Astrocyte (in vitro differentiated cells and primary cell): Measurements from ENCODE around the gene SAMD4B. TPM values are rescaled to one million over a fixed set of nuclear protein-coding genes. Genes with fewer than 3 reads are reported as not detected.

Experiments used
- DNase-seq: peaks from one replicate; pipeline ENCODE4 v3.0.0-alpha.2; 2010; ENCODE audit warnings: low read depth
- FAIRE-seq: peaks from 2 replicates; lab custom pipeline; 2011; peaks lifted over from hg19 to GRCh38; lab: Jason Lieb, UNC
- H2AFZ ChIP-seq: 2 replicates; pipeline ENCODE4 v1.6.0; 2012; ENCODE audit warnings: low read depth, low read length, inconsistent platforms
- H3K27ac ChIP-seq: 2 replicates; pipeline ENCODE4 v1.5.1; 2011; ENCODE audit warnings: low read depth, low read length, inconsistent platforms
- H3K27me3 ChIP-seq: 2 replicates; pipeline ENCODE4 v1.6.0; 2011; ENCODE audit warnings: low read length, inconsistent platforms; ENCODE audit not compliant: insufficient read depth
- H3K36me3 ChIP-seq: 2 replicates; pipeline ENCODE4 v1.5.1; 2011; ENCODE audit warnings: low read length, inconsistent platforms; ENCODE audit not compliant: insufficient read depth
- H3K4me1 ChIP-seq: 2 replicates; pipeline ENCODE4 v1.5.1; 2011; ENCODE audit warnings: low read length, inconsistent platforms; ENCODE audit not compliant: insufficient read depth
- H3K4me2 ChIP-seq: 2 replicates; pipeline ENCODE4 v1.6.0; 2012; ENCODE audit warnings: low read length, inconsistent platforms
- H3K4me3 ChIP-seq: 2 replicates; pipeline ENCODE4 v1.5.1; 2011; ENCODE audit warnings: low read depth, mild to moderate bottlenecking, low read length, inconsistent platforms; ENCODE audit not compliant: insufficient read depth
- H3K79me2 ChIP-seq: 2 replicates; pipeline ENCODE4 v1.6.0; 2012; ENCODE audit warnings: mild to moderate bottlenecking, low read length, inconsistent platforms; ENCODE audit not compliant: insufficient read depth
- H3K9ac ChIP-seq: 2 replicates; pipeline ENCODE4 v1.6.0; 2012; ENCODE audit warnings: mild to moderate bottlenecking, low read length, inconsistent platforms
- H3K9me3 ChIP-seq: 2 replicates; pipeline ENCODE4 v1.5.1; 2012; ENCODE audit warnings: low read depth, mild to moderate bottlenecking, low read length, inconsistent platforms; ENCODE audit not compliant: insufficient read depth
- H4K20me1 ChIP-seq: 2 replicates; pipeline ENCODE4 v1.6.0; 2012; ENCODE audit warnings: low read length, inconsistent platforms; ENCODE audit not compliant: insufficient read depth
- H3K27ac Mint-ChIP-seq: one replicate; pipeline ENCODE4 v1.8.0; 2021; ENCODE audit warnings: mild to moderate bottlenecking, mixed read lengths; ENCODE audit not compliant: unreplicated experiment
- H3K27me3 Mint-ChIP-seq: one replicate; pipeline ENCODE4 v1.8.0; 2021; ENCODE audit warnings: low read depth, mixed read lengths; ENCODE audit not compliant: unreplicated experiment
- H3K36me3 Mint-ChIP-seq: one replicate; pipeline ENCODE4 v1.8.0; 2021; ENCODE audit warnings: low read depth, mixed read lengths; ENCODE audit not compliant: unreplicated experiment
- H3K4me1 Mint-ChIP-seq: one replicate; pipeline ENCODE4 v1.8.0; 2021; ENCODE audit warnings: low read depth, mixed read lengths; ENCODE audit not compliant: unreplicated experiment
- H3K4me3 Mint-ChIP-seq: one replicate; pipeline ENCODE4 v1.8.0; 2021; ENCODE audit warnings: mild to moderate bottlenecking, moderate library complexity, mixed read lengths; ENCODE audit not compliant: unreplicated experiment
- H3K9me3 Mint-ChIP-seq: one replicate; pipeline ENCODE4 v1.8.0; 2021; ENCODE audit warnings: mild to moderate bottlenecking, mixed read lengths; ENCODE audit not compliant: unreplicated experiment
- CTCF ChIP-seq: IDR thresholded peaks from 2 replicates; pipeline ENCODE4 v1.5.1; 2011; ENCODE audit warnings: low read depth, mild to moderate bottlenecking, inconsistent platforms, low read length, moderate library complexity; ENCODE audit not compliant: insufficient read depth
- EZH2 ChIP-seq: IDR thresholded peaks from 2 replicates; pipeline ENCODE4 v1.6.1; 2012; ENCODE audit warnings: mild to moderate bottlenecking, low read length, inconsistent platforms; ENCODE audit not compliant: insufficient read depth
- total RNA-seq: library from RNA; stranded (reverse); gene quantifications from 2 replicates; pipeline ENCODE4 v1.2.1, GENCODE V29; 2021

Gene SAMD4B
- total RNA-seq, 1 donor from 2014 or later, result 98.6 TPM

DNA sequence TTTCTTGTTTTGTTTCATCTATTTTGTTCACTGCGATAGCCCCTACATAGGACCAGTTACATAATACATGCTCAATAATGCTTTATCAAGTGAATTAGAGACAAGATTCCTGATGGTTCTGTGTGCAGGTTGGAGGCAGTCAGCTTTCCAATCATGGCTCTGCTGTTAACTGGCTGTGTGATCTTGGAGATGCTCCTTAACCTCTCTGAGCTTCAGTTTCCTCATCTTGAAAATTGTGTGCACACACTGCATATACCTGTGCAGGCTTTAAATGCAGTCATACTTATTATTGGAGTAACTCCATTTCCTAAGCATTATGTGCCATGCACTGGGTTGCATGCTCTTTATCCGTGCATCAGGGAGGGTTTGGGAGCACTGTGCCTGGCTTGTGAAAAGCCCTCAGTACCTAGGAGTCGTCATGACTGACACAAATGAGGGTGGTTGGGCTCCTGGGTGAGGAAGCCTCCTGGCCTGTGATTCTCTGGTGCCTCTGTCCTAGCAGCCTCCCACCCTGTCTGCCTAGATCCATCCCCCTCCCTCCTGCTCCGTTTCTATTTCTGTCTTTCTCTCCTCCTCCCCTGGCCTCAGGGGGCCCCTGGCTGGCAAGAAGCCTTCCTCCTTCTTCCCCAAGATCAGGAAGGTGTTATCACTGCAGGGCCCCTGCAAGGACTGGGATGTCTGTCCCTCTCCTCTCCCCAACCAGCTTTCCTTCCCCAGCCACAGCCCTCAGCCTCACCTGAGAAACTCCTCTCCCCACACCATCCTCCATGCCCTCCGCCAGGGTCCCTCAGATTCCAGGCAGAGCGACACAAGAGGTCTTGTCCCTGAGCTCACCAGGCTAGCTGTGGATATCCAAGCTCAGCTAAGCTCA lies 37.3 kb upstream of the SAMD4B start:
- peaks cover 62% of the 10 kb centered on the region for H3K27me3 ChIP-seq
- no peaks in the 10 kb centered on the region for H3K36me3 ChIP-seq
- Mint-ChIP-seq H3K9me3 (peaks cover 5% of the 10 kb centered on the region), H3K27me3 (peaks cover 23% of the 10 kb centered on the region), H3K36me3 (peaks cover 1% of the 10 kb centered on the region), H3K4me1 (peaks cover 34% of the 10 kb centered on the region), H3K4me3 (no peak overlapping the region), H3K27ac (peak overlapping the region; percentile 28)
- no peak overlapping the region for H2AFZ ChIP-seq
- DNase-seq (no peak), FAIRE-seq (no peak)
- no peak overlapping the region for H3K4me2 ChIP-seq
- no peak overlapping the region for H3K27ac ChIP-seq
- no peak overlapping the region for H3K9ac ChIP-seq
- no peaks in the 10 kb centered on the region for H3K4me1 ChIP-seq
- H3K79me2 ChIP-seq, result no peaks in the 10 kb centered on the region
- TF ChIP-seq CTCF, result no peak
- no peak for TF ChIP-seq EZH2
- no peaks in the 10 kb centered on the region for H4K20me1 ChIP-seq
- H3K9me3 ChIP-seq, result no peaks in the 10 kb centered on the region
- no peak overlapping the region for H3K4me3 ChIP-seq

DNA sequence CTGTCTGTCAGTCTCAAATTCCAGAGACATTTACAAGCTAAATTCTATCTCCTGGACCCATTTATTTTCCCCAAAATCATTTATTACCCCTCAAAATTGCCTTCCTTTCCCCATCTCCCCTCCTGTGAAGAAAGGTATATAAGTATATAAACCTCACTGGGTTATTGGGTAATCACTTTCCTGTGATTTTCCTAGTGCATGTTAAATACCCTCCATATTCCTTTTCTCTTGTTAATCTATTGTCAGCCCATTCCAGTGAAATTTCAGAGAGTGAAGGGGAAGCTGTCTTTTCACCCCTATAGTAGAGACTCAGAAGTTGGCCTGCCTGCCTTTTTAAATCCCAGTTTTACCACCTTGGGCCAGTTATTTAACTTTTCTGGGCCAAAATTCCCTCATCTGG lies 36.1 kb upstream of the SAMD4B start:
- Histone ChIP-seq H3K9me3 (no peaks in the 10 kb centered on the region), H3K4me2 (no peak overlapping the region), H3K27me3 (peaks cover 62% of the 10 kb centered on the region), H3K79me2 (no peaks in the 10 kb centered on the region), H4K20me1 (no peaks in the 10 kb centered on the region), H3K4me1 (no peaks in the 10 kb centered on the region), H2AFZ (no peak overlapping the region), H3K36me3 (no peaks in the 10 kb centered on the region), H3K27ac (no peak overlapping the region), H3K9ac (no peak overlapping the region), H3K4me3 (no peak overlapping the region)
- no peak overlapping the region for H3K4me3 Mint-ChIP-seq
- peaks cover 34% of the 10 kb centered on the region for H3K4me1 Mint-ChIP-seq
- FAIRE-seq, result no peak
- H3K9me3 Mint-ChIP-seq, result peaks cover 10% of the 10 kb centered on the region
- H3K27me3 Mint-ChIP-seq, result peaks cover 34% of the 10 kb centered on the region
- no peak for DNase-seq
- peak overlapping the region; percentile 30 for H3K27ac Mint-ChIP-seq
- no peak for TF ChIP-seq CTCF
- no peak for TF ChIP-seq EZH2
- peaks cover 9% of the 10 kb centered on the region for H3K36me3 Mint-ChIP-seq
